GM12891 (cell line): Measurements from ENCODE around the gene HSPBP1.

Source experiments
- DNase-seq: peaks from one replicate; pipeline ENCODE4 v3.0.0; 2011; ENCODE audit warnings: low spot score; ENCODE audit not compliant: insufficient read length
- FAIRE-seq: peaks from 2 replicates; lab custom pipeline; 2011; peaks lifted over from hg19 to GRCh38; lab: Jason Lieb, UNC
- PAX5 ChIP-seq: IDR thresholded peaks from 2 replicates; pipeline ENCODE4 v1.6.1; 2011; ENCODE audit warnings: low read length, moderate library complexity, mild to moderate bottlenecking; ENCODE audit not compliant: insufficient read depth, severe bottlenecking
- POLR2A ChIP-seq: IDR thresholded peaks from 2 replicates; pipeline ENCODE4 v1.6.1; 2011; ENCODE audit warnings: low read depth, low read length, control low read depth
- POLR2AphosphoS5 ChIP-seq: IDR thresholded peaks from 2 replicates; pipeline ENCODE4 v1.6.1; 2011; ENCODE audit warnings: low read depth, low read length, control low read depth
- POU2F2 ChIP-seq: IDR thresholded peaks from 2 replicates; pipeline ENCODE4 v1.6.1; 2011; ENCODE audit warnings: low read depth, mild to moderate bottlenecking, control low read depth, low read length, moderate library complexity
- SPI1 ChIP-seq: IDR thresholded peaks from 2 replicates; pipeline ENCODE4 v1.6.1; 2011; ENCODE audit warnings: low read depth, low read length, control low read depth
- TAF1 ChIP-seq: IDR thresholded peaks from 2 replicates; pipeline ENCODE4 v1.6.1; 2011; ENCODE audit warnings: low read depth, low read length, control low read depth

The HSPBP1 gene

GRCh38 chr19:55224038-55224665 lies 55.8 kb downstream of the HSPBP1 start:
- FAIRE-seq (no peak), DNase-seq (no peak)
- TF ChIP-seq PAX5 (no peak), POU2F2 (no peak), SPI1 (no peak), POLR2A (no peak), POLR2AphosphoS5 (no peak)

- FAIRE-seq = no peak
- no peak for DNase-seq
- TF ChIP-seq TAF1 (no peak), PAX5 (no peak), SPI1 (no peak), POLR2AphosphoS5 (no peak), POLR2A (no peak), POU2F2 (no peak)
Observed at GRCh38 chr19:55223291-55224037, 56.4 kb downstream of the HSPBP1 start.

- FAIRE-seq (no peak), DNase-seq (no peak)
- TF ChIP-seq SPI1 = no peak
- TF ChIP-seq POU2F2 = no peak
- no peak for TF ChIP-seq TAF1
- TF ChIP-seq PAX5 = no peak
- TF ChIP-seq POLR2AphosphoS5 = no peak
- TF ChIP-seq POLR2A = no peak
Observed at GRCh38 chr19:55220525-55220924, 59.4 kb downstream of the HSPBP1 start.

- no peak for DNase-seq
- no peak for TF ChIP-seq POU2F2
- TF ChIP-seq PAX5 = no peak
- TF ChIP-seq TAF1 = no peak
- no peak for TF ChIP-seq POLR2AphosphoS5
- no peak for TF ChIP-seq POLR2A
- no peak for TF ChIP-seq SPI1
- no peak for FAIRE-seq
Observed at GRCh38 chr19:55216461-55217198, 63.3 kb downstream of the HSPBP1 start.

- no peak for TF ChIP-seq PAX5
- no peak for TF ChIP-seq POLR2AphosphoS5
- TF ChIP-seq POLR2A = no peak
- no peak for TF ChIP-seq TAF1
- TF ChIP-seq SPI1 = no peak
- no peak for TF ChIP-seq POU2F2
- DNase-seq (no peak), FAIRE-seq (no peak)
Observed at GRCh38 chr19:55213547-55213946, 66.4 kb downstream of the HSPBP1 start.

- TF ChIP-seq SPI1 (no peak), POU2F2 (no peak), POLR2A (no peak), PAX5 (no peak), POLR2AphosphoS5 (no peak), TAF1 (no peak)
Observed at GRCh38 chr19:55212447-55212846, 67.5 kb downstream of the HSPBP1 start.

More at GRCh38 chr19:55212447-55212846, 67.5 kb downstream of the HSPBP1 start:
- DNase-seq (no peak), FAIRE-seq (no peak)
